Measurements from ENCODE around the gene MYO1H.

DNA sequence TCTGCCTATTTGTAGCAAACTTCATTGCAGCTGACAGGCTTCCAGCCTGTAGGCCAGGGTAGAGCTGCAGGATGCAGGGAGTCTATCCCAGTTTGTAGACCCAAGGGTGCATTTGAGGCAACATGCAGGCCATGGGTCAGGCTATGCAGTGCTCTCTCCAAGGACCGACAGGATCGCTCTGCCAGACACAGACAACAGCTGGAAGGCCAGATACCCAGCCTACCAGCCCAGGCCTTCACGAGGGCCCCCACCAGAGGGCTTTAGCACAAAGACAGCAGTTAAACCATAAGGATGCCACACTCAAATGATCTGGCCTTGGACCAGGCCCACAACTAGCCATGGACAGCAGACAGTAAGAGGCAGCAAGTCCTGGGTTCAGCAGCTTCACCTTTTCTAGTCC lies 119.1 kb downstream of the MYO1H start:
- TF ChIP-seq, protein P1, sequence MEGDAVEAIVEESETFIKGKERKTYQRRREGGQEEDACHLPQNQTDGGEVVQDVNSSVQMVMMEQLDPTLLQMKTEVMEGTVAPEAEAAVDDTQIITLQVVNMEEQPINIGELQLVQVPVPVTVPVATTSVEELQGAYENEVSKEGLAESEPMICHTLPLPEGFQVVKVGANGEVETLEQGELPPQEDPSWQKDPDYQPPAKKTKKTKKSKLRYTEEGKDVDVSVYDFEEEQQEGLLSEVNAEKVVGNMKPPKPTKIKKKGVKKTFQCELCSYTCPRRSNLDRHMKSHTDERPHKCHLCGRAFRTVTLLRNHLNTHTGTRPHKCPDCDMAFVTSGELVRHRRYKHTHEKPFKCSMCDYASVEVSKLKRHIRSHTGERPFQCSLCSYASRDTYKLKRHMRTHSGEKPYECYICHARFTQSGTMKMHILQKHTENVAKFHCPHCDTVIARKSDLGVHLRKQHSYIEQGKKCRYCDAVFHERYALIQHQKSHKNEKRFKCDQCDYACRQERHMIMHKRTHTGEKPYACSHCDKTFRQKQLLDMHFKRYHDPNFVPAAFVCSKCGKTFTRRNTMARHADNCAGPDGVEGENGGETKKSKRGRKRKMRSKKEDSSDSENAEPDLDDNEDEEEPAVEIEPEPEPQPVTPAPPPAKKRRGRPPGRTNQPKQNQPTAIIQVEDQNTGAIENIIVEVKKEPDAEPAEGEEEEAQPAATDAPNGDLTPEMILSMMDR (IDR thresholded peaks at IDR 0.05 in 4 of 5, conservative IDR thresholded peaks at IDR 0.05 in 1 of 5), result no peak
- no peak for TF ChIP-seq POLR2A (IDR thresholded peaks at IDR 0.05)

Data from gastrocnemius medialis (tissue), 4 donors.